ENCODE data around the gene MUCL1.

DNA sequence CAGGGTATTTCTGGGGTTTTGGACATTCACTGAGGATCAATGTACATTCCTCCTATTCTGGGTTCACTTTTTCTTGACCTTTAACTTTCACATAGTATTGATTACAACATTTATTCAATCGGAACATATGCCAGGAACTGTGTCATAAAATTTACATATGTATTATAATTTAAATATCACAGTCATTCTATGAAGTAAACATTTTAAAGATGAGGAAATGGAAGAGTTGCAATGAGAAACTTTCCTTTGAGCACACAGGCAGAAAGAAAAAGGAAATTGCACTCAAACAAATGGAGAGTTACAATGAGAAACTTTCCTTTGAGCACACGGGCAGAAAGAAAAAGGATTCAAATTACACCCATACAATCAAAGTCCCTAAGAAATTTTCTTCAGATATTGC lies 3.1 kb downstream of the MUCL1 start:
- TF ChIP-seq CTCF (IDR thresholded peaks at IDR 0.05), result no peak
- TF ChIP-seq POLR2AphosphoS5 (IDR thresholded peaks at IDR 0.05), result no peak

Measured in suprapubic skin (tissue), 3 donors.